WTC11 (cell line): Measurements from ENCODE around the gene SNRNP70. TPM values are rescaled to one million over a fixed set of nuclear protein-coding genes. Genes with fewer than 3 reads are reported as not detected.

Experiments
- AFF4 ChIP-seq: sonication (generic); formaldehyde crosslinking; IDR thresholded peaks from 2 replicates; pipeline ENCODE4 v1.8.1; 2023; ENCODE audit warnings: mild to moderate bottlenecking, missing genetic modification reagents, borderline replicate concordance
- AR ChIP-seq: fragments of 250-450 bp; sonication (Bioruptor Pico); IDR thresholded peaks from 2 replicates; pipeline ENCODE4 v1.9.0; 2021; ENCODE audit warnings: mild to moderate bottlenecking
- ATF6 ChIP-seq: sonication (generic); formaldehyde crosslinking; IDR thresholded peaks from 2 replicates; pipeline ENCODE4 v1.8.1; 2023; ENCODE audit warnings: mild to moderate bottlenecking, missing genetic modification reagents
- CDX4 ChIP-seq: fragments of 250-450 bp; sonication (Bioruptor Pico); IDR thresholded peaks from 2 replicates; pipeline ENCODE4 v1.9.0; 2021; ENCODE audit warnings: moderate library complexity, mild to moderate bottlenecking, inconsistent platforms, borderline replicate concordance
- CREB1 ChIP-seq: sonication (generic); formaldehyde crosslinking; IDR thresholded peaks from 2 replicates; pipeline ENCODE4 v1.8.0; 2023; ENCODE audit warnings: mild to moderate bottlenecking, missing genetic modification reagents
- CREM ChIP-seq: sonication (generic); formaldehyde crosslinking; IDR thresholded peaks from 2 replicates; pipeline ENCODE4 v1.8.1; 2022; ENCODE audit warnings: mild to moderate bottlenecking, missing genetic modification reagents, moderate library complexity
- E2F4 ChIP-seq: sonication (generic); formaldehyde crosslinking; IDR thresholded peaks from 2 replicates; pipeline ENCODE4 v1.8.1; 2022; ENCODE audit warnings: low read depth, mild to moderate bottlenecking, moderate library complexity, missing genetic modification reagents, borderline replicate concordance
- ELF4 ChIP-seq: sonication (generic); formaldehyde crosslinking; IDR thresholded peaks from 2 replicates; pipeline ENCODE4 v1.8.1; 2022; ENCODE audit warnings: low read depth, mild to moderate bottlenecking, moderate library complexity, missing genetic modification reagents
- ERG ChIP-seq: fragments of 250-450 bp; sonication (Bioruptor Pico); IDR thresholded peaks from 2 replicates; pipeline ENCODE4 v1.8.0; 2021; ENCODE audit warnings: mild to moderate bottlenecking
- FOXJ3 ChIP-seq: sonication (generic); formaldehyde crosslinking; IDR thresholded peaks from 2 replicates; pipeline ENCODE4 v1.9.0; 2021; ENCODE audit warnings: missing genetic modification reagents, mild to moderate bottlenecking, borderline replicate concordance
- GRHL2 ChIP-seq: fragments of 250-450 bp; sonication (Bioruptor Pico); IDR thresholded peaks from 2 replicates; pipeline ENCODE4 v1.8.0; 2022; ENCODE audit warnings: mild to moderate bottlenecking, moderate library complexity; ENCODE audit not compliant: insufficient replicate concordance, severe bottlenecking
- JAZF1 ChIP-seq: fragments of 250-450 bp; sonication (Bioruptor Pico); IDR thresholded peaks from 2 replicates; pipeline ENCODE4 v1.9.0; 2021; ENCODE audit warnings: moderate library complexity, mild to moderate bottlenecking, inconsistent platforms
- JUN ChIP-seq: sonication (generic); formaldehyde crosslinking; IDR thresholded peaks from 2 replicates; pipeline ENCODE4 v1.8.0; 2023; ENCODE audit warnings: mild to moderate bottlenecking, missing genetic modification reagents
- NR2C2 ChIP-seq: sonication (generic); formaldehyde crosslinking; IDR thresholded peaks from 2 replicates; pipeline ENCODE4 v1.8.0; 2022; ENCODE audit warnings: mild to moderate bottlenecking, missing genetic modification reagents
- NR3C1 ChIP-seq: sonication (generic); formaldehyde crosslinking; conservative IDR thresholded peaks from 2 replicates; pipeline ENCODE4 v1.8.1; 2023; ENCODE audit warnings: low read depth, mild to moderate bottlenecking, missing genetic modification reagents
- PREB ChIP-seq: sonication (generic); formaldehyde crosslinking; IDR thresholded peaks from 2 replicates; pipeline ENCODE4 v1.8.1; 2022; ENCODE audit warnings: mild to moderate bottlenecking, missing genetic modification reagents, moderate library complexity, borderline replicate concordance
- SMAD4 ChIP-seq: sonication (generic); formaldehyde crosslinking; IDR thresholded peaks from 2 replicates; pipeline ENCODE4 v1.8.0; 2022; ENCODE audit warnings: mild to moderate bottlenecking, missing genetic modification reagents
- SOX15 ChIP-seq: fragments of 250-450 bp; sonication (Bioruptor Pico); IDR thresholded peaks from 2 replicates; pipeline ENCODE4 v1.9.0; 2021; ENCODE audit warnings: mild to moderate bottlenecking
- TEAD1 ChIP-seq: sonication (generic); formaldehyde crosslinking; IDR thresholded peaks from 2 replicates; pipeline ENCODE4 v1.8.0; 2022; ENCODE audit warnings: mild to moderate bottlenecking, missing genetic modification reagents
- TP53 ChIP-seq: sonication (generic); formaldehyde crosslinking; IDR thresholded peaks from 2 replicates; pipeline ENCODE4 v1.8.1; 2023; ENCODE audit warnings: mild to moderate bottlenecking, missing genetic modification reagents
- USF2 ChIP-seq: sonication (generic); formaldehyde crosslinking; IDR thresholded peaks from 2 replicates; pipeline ENCODE4 v1.8.1; 2023; ENCODE audit warnings: mild to moderate bottlenecking, missing genetic modification reagents, moderate library complexity
- ZNF138 ChIP-seq: sonication (generic); formaldehyde crosslinking; conservative IDR thresholded peaks from 2 replicates; pipeline ENCODE4 v1.8.1; 2022; ENCODE audit warnings: mild to moderate bottlenecking, moderate library complexity, missing genetic modification reagents
- ZNF219 ChIP-seq: sonication (generic); formaldehyde crosslinking; IDR thresholded peaks from 2 replicates; pipeline ENCODE4 v1.8.0; 2023; ENCODE audit warnings: missing genetic modification reagents, mild to moderate bottlenecking, borderline replicate concordance
- total RNA-seq: library from RNA; stranded (reverse); gene quantifications from 3 replicates; pipeline ENCODE4 v1.2.3, GENCODE V29; 2021

Gene SNRNP70
- total RNA-seq, 1 experiment from 2014 or later, result 266 TPM

- no peak for TF ChIP-seq NR3C1 (CRISPR knock-in tag)
- 0 out of 2 replicates have a peak, but pooled peaks have one; percentile 38 for TF ChIP-seq USF2 (CRISPR knock-in tag)
- no peak for TF ChIP-seq ZNF219 (CRISPR knock-in tag)
- TF ChIP-seq JAZF1 (CRISPR knock-in tag), result no peak
- no peak for TF ChIP-seq CDX4 (CRISPR knock-in tag)
- TF ChIP-seq TEAD1 (CRISPR knock-in tag), result peak; percentile 97
- TF ChIP-seq PREB (CRISPR knock-in tag), result no peak
- no peak for TF ChIP-seq FOXJ3 (CRISPR knock-in tag)
- 0 out of 2 replicates have a peak, but pooled peaks have one; percentile 46 for TF ChIP-seq NR2C2 (CRISPR knock-in tag)
- TF ChIP-seq E2F4, result no peak
- peak; percentile 93 for TF ChIP-seq TP53 (CRISPR knock-in tag)
- TF ChIP-seq JUN (CRISPR knock-in tag), result peak; percentile 94; the same call in 1 of the 2 replicates
- TF ChIP-seq SMAD4 (CRISPR knock-in tag), result no peak
- TF ChIP-seq AR (CRISPR knock-in tag), result no peak
- TF ChIP-seq ATF6 (CRISPR knock-in tag), result no peak
- 0 out of 2 replicates have a peak, but pooled peaks have one; percentile 82 for TF ChIP-seq ELF4 (CRISPR knock-in tag)
- peak; percentile 93; the same call in 1 of the 2 replicates for TF ChIP-seq CREB1 (CRISPR knock-in tag)
- TF ChIP-seq ZNF138 (CRISPR knock-in tag), result peak; percentile 91
- no peak for TF ChIP-seq ERG (CRISPR knock-in tag)
- no peak for TF ChIP-seq GRHL2 (CRISPR knock-in tag)
- peak; percentile 32; the same call in 1 of the 2 replicates for TF ChIP-seq AFF4
- TF ChIP-seq CREM (CRISPR knock-in tag), result peak; percentile 78; the same call in 1 of the 2 replicates
- no peak for TF ChIP-seq SOX15 (CRISPR knock-in tag)
These were observed 42.7 kb downstream of the SNRNP70 start (continued) for GRCh38 chr19:49127674-49128544.
